Measurements from ENCODE around the gene CHMP3. TPM values are rescaled to one million over a fixed set of nuclear protein-coding genes. Genes with fewer than 3 reads are reported as not detected.

The CHMP3 gene
- total and polyA plus RNA-seq, 2 of the 8 experiments (the other 6 are each of a cell fraction or from before 2014, with no cell fraction given) = 11.7 to 21.9 TPM

GRCh38 chr2:86563650-86564061 is 413 bp upstream of the CHMP3 start:
- Histone ChIP-seq H3K27ac (ENCODE audit: low read depth, low read length) (no peak overlapping the region), H3K9ac (replicated peaks in 1 of 4; ENCODE audit: extremely low read depth in 1 of 4, low read depth in 3 of 4, low read length in 3 of 4) (no peak overlapping the region), H3K4me3 (ENCODE audit: extremely low read depth in 1 of 4, insufficient read depth in 2 of 4, low read depth in 3 of 4, low read length in 4 of 4) (peak overlapping the region in 3 of 4 experiments; percentile 85 to 94 (median 90); a peak in 5 of 8 replicates), H4K91ac (replicated peaks; ENCODE audit: insufficient read length, low read length) (peak overlapping the region; percentile 14), H2BK15ac (ENCODE audit: low read length) (peak overlapping the region; percentile 36; the same call in 1 of the 2 replicates), H3K9me3 (ENCODE audit: insufficient read depth in 2 of 2, low read depth in 1 of 2, low read length in 1 of 2) (no peaks in the 10 kb centered on the region), H3K4me2 (ENCODE audit: insufficient read depth in 1 of 2, low read depth in 2 of 2, low read length in 2 of 2) (peak overlapping the region; percentile 57 to 72), H3K56ac (replicated peaks; ENCODE audit: insufficient read length, low read depth, low read length) (no peak overlapping the region), H3K4me1 (replicated peaks in 1 of 4; ENCODE audit: control insufficient read depth in 3 of 4, insufficient read depth in 4 of 4, low read length in 3 of 4) (peaks cover 0 to 3% (median 0%) of the 10 kb centered on the region in 4 experiments; a peak in 2 of 7 replicates), H3K4ac (replicated peaks; ENCODE audit: insufficient read length, low read depth, low read length) (peak overlapping the region; percentile 47), H2BK20ac (ENCODE audit: low read length) (no peak overlapping the region; the same call in 1 of the 2 replicates), H2BK12ac (ENCODE audit: low read depth, low read length) (peak overlapping the region; percentile 78), H3K36me3 (ENCODE audit: control insufficient read depth in 2 of 4, insufficient read depth in 4 of 4, low read length in 3 of 4) (no peaks in the 10 kb centered on the region), H3K27me3 (replicated peaks in 1 of 4; ENCODE audit: control insufficient read depth in 3 of 4, extremely low read depth in 1 of 4, insufficient read depth in 3 of 4, low read length in 3 of 4) (peaks cover 0 to 2% (median 0%) of the 10 kb centered on the region in 4 experiments; a peak in 3 of 7 replicates), H2AFZ (ENCODE audit: low read length) (peak overlapping the region; percentile 98), H2BK5ac (ENCODE audit: low read depth, low read length) (peak overlapping the region; percentile 11), H3K18ac (ENCODE audit: extremely low read depth, low read length) (peak overlapping the region; percentile 75; the same call in 1 of the 2 replicates), H3K79me1 (ENCODE audit: low read depth, low read length) (peaks cover 2% of the 10 kb centered on the region; the same call in 1 of the 2 replicates), H3K23ac (ENCODE audit: insufficient read length) (no peak overlapping the region), H4K8ac (ENCODE audit: extremely low read depth, insufficient read depth, low read length) (peak overlapping the region; percentile 7; the same call in 1 of the 2 replicates), H4K20me1 (replicated peaks in 1 of 2; ENCODE audit: control insufficient read depth in 1 of 2, insufficient read depth in 2 of 2, low read length in 2 of 2) (no peaks in the 10 kb centered on the region), H2AK5ac (ENCODE audit: low read depth, low read length) (peak overlapping the region; percentile 44), H4K5ac (ENCODE audit: insufficient read length, low read depth, low read length) (peak overlapping the region; percentile 32), H3K79me2 (ENCODE audit: control insufficient read depth in 1 of 2, insufficient read depth in 2 of 2, low read length in 2 of 2) (peaks cover 0 to 34% of the 10 kb centered on the region in 2 experiments; a peak in 2 of 4 replicates), H3K14ac (ENCODE audit: insufficient read length) (no peak overlapping the region), H2BK120ac (replicated peaks; ENCODE audit: low read depth, low read length) (no peak overlapping the region), H3K23me2 (ENCODE audit: low read depth, low read length) (peaks cover 5% of the 10 kb centered on the region; the same call in 1 of the 2 replicates)
- ChIA-PET POLR2A (ENCODE audit: partially characterized antibody) (interaction anchor here (1.5 kb wide), 1 partner anchor 59 kb away, joined by 4 read pairs; no protein-coding TSS in a partner anchor), CTCF (ENCODE audit: partially characterized antibody) (interaction anchor here (0.8 to 1.2 kb wide), 2 partner anchors 45 to 59 kb away, joined by 3 to 4 read pairs; no protein-coding TSS in a partner anchor)
- FAIRE-seq (no peak), DNase-seq (ENCODE audit: low read depth in 1 of 2, low spot score in 2 of 2) (no peak)
- WGBS, 2 experiments (ENCODE audit: extremely low coverage in 1 of 2, insufficient coverage in 1 of 2, insufficient read length in 1 of 2, insufficient replicate concordance in 2 of 2, low coverage in 1 of 2, low lambda C conversion rate in 2 of 2, missing lambda C conversion rate in 1 of 2) = 80% methylated on average over 13 of the region's 13 CpGs; no CpG with 5 or more reads in 1 of the 2 experiments

Data from H1 (cell line).